ENCODE measurements around the gene TNFSF4. TPM values are rescaled to one million over a fixed set of nuclear protein-coding genes. Genes with fewer than 3 reads are reported as not detected.

The TNFSF4 gene
- 3.3 and 100 TPM in 2 replicates for total RNA-seq

GRCh38 chr1:173206816-173207568 lies at the start of gene TNFSF4:
TNFSF4 (minus strand) TSS chr1:173207331; CDS start chr1:173207176, 155 bp downstream.

Other genes with a start within 250 kb of the TNFSF4 start
- 45.8 TPM in 1 of 2 replicates, not detected in the other for gene TNFSF18, start 156.4 kb downstream of the TNFSF4 start, total RNA-seq